GM12878 (cell line): ENCODE data around the gene PIGX.

Source experiments
- CTCF ChIP-seq, 3 experiments: IDR thresholded peaks in 2 of 3; conservative IDR thresholded peaks in 1 of 3; 2 replicates each; pipeline ENCODE4 v1.5.1; 2011; ENCODE audit warnings: low read depth in 3 of 3, low read length in 3 of 3, mild to moderate bottlenecking in 3 of 3, control low read depth in 2 of 3, moderate library complexity in 2 of 3, inconsistent platforms in 1 of 3, mixed read lengths in 1 of 3; ENCODE audit not compliant: control insufficient read depth in 2 of 3, insufficient read depth in 1 of 3; ENCODE audit errors: extremely low read depth in 1 of 3
- ESRRA ChIP-seq: IDR thresholded peaks from 2 replicates; pipeline ENCODE4 v1.6.1; 2012; ENCODE audit warnings: mild to moderate bottlenecking, low read length, improper control_type of control experiment
- FOXM1 ChIP-seq: IDR thresholded peaks from 2 replicates; pipeline ENCODE4 v1.6.1; 2012; ENCODE audit warnings: low read depth, mild to moderate bottlenecking, inconsistent platforms, low read length, moderate library complexity
- NR2C1 ChIP-seq: fragments of 450-650 bp; IDR thresholded peaks from 2 replicates; pipeline ENCODE4 v1.6.1; 2017; ENCODE audit warnings: antibody characterized with exemption, mild to moderate bottlenecking, moderate library complexity
- POLR2AphosphoS5 ChIP-seq: IDR thresholded peaks from 2 replicates; pipeline ENCODE4 v1.6.1; 2011; ENCODE audit warnings: mild to moderate bottlenecking, low read length, inconsistent platforms
- SIN3A ChIP-seq: IDR thresholded peaks from 2 replicates; pipeline ENCODE4 v1.6.1; 2012; ENCODE audit warnings: low read depth, low read length, improper control_type of control experiment
- SMC3 ChIP-seq: IDR thresholded peaks from 2 replicates; pipeline ENCODE4 v1.6.1; 2011; ENCODE audit warnings: low read length, improper control_type of control experiment, borderline replicate concordance
- USF2 ChIP-seq: IDR thresholded peaks from 2 replicates; pipeline ENCODE4 v1.6.1; 2011; ENCODE audit warnings: low read depth, low read length, improper control_type of control experiment, borderline replicate concordance

DNA sequence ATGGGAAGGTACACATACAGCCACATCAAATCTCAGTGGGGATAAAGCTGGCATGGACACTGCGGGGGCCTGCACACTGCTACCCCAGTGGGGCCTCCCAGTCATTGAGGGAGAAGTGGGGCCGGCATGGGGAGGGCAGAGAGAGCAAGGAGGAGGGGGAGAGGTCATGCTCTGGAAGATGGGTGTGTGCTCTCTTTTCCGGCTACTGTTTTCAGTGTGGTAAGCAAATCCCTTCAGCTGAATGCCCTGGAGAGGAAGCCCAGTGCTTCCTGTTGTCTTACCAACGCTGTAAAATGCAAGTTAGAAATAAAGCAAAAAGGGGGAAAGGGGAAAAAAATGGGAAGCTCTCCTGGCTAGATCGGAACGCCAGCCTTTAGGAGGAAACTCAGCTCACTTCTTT lies 41.8 kb upstream of the PIGX start:
- no peak for TF ChIP-seq SIN3A
- TF ChIP-seq FOXM1: no peak
- TF ChIP-seq ESRRA: no peak
- TF ChIP-seq SMC3: no peak
- TF ChIP-seq USF2: no peak
- no peak for TF ChIP-seq CTCF (IDR thresholded peaks at IDR 0.05 in 2 of 3, conservative IDR thresholded peaks at IDR 0.05 in 1 of 3; ENCODE audit: control insufficient read depth in 2 of 3, extremely low read depth in 1 of 3, insufficient read depth in 1 of 3, low read depth in 3 of 3, low read length in 3 of 3)
- TF ChIP-seq POLR2AphosphoS5: no peak
- TF ChIP-seq NR2C1: no peak
